Measurements from ENCODE around the gene KIF16B.
"Not testable (repeated sequence)": the region's sequence is repeated elsewhere in the genome, so short reads cannot be mapped to it uniquely, and the experiment has no call there.

KIF16B gene

GRCh38 chr20:16552015-16552414, 21.2 kb downstream of the KIF16B start:
- DNase-seq: no peak

DNA sequence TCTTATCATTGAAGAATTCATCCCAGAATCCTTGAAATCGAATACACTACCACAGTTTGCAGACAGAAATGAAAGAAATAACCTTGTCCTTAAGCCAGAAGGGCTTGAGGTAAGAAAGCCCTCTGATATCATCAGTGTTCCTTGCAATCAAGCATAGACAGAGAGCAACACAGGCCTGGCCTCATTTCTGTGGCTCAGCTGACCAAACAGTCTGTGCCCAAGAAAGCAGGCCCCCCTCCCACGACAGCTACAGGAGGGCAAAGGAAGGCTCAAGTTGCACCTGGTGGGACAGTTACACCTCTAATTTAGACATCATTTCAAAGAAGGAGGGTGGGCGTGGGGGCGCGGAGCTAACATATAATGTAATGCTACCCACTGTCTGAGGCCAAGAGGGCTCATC, 21.6 kb downstream of the KIF16B start:
- no peak for DNase-seq

DNA sequence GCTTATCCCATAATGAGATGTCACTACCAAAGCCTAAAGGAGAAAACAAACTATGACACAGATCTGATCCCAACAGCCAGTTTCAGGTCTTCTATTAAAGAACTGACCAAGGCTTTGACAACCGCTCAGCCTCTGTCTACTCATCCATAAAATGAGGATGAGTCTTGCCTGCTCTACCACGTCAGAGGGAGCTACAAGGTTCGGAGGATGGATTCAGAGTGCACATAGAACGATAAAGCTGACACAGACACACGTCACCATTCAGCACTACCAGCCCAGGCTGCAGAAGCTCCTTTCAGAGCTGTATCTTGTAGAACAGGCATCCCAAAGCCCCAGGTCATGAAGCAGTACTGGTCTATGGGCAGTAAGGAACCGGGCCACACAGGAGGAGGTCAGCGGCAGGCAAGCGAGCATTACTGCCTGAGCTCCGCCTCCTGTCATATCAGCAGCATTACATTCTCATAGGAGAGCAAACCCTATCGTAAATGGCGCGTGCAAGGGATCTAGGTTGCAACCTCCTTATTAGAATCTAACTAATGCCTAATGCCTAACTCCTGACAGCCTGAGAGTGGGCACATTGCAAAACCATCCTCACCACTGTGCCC, 25.1 kb downstream of the KIF16B start:
- no peak for DNase-seq

- no peak for DNase-seq
These were observed 28.3 kb downstream of the KIF16B start for GRCh38 chr20:16544949-16545348.

DNA sequence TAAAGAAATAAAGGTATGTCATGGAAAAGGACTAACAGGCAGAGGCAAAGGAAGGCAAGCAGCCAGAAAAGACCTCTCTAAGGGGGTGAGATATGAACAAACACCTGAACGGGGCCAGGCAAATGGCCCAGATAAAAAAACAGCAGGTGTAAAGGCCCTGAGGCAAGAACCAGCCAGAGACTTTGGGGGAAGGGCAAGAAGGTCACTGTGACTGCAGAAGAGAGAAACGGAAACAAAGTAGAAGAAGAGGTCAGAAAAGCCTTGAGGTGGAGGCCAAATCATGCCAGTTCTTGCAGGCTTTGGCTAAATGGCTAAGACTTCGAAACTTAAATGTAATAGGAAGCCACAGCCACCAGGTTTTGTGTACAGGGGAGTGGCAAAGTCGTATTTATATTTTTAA, 30.8 kb downstream of the KIF16B start:
- DNase-seq: no peak

GRCh38 chr20:16541878-16542277, 31.4 kb downstream of the KIF16B start:
- peak in 1 of 2 experiments; percentile 26 for DNase-seq

DNA sequence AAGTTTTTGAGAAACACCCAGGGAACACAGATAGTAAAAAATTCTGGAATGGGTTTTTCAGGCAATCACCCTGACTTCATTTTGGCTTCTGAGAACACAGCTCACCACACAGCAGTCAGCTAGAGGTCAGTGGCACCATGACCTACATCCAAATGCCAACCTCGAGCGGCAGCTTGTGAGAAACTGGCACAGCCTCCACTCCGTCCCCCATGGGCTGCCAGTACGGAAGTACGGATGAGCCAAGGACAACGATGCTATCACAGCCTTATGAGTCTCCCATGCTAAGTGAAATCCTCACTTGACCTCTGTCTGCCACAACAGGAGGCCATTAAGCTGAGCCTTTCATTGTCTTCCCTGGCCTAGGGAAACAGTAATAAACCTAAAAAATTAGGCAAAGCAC, 32.0 kb downstream of the KIF16B start:
- no peak for DNase-seq

GRCh38 chr20:16539280-16540021, 33.8 kb downstream of the KIF16B start:
- no peak for DNase-seq

DNA sequence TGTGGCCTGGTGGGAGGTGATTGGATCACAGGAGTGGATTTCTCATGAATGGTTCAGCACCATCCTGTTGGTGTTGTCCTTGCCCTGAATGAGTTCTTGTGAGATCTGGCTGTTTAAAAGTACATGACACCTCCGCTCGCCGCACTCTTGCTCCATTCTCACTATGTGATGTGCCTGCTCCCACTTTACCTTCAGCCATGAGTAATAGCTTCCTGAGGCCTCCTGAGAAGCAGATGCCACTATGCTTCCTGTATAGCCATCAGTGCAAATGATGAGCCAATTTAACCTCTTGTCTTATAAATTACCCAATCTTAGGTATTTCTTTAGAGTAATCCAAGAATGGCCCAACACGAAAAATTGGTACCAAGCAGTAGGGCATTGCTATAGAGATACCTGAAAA, 34.5 kb downstream of the KIF16B start:
- DNase-seq: no peak

DNA sequence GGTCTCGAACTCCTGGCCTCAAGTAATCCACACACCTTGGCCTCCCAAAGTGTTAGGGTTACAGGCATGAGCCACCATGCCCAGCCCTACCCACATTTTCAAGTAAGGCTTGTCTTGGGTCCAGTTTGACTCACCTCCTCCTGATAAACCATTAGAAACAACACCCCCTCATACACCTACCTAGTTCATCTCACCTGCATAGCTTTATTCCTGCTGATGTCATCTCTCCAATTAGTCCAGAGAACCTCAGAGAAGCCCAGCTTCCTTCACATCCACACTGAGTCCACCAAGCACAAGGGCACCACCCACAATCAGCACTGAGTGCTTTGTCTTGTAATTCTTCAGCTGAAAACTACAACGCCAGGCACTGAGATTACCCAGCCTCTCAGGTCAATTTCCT, 35.3 kb downstream of the KIF16B start:
- no peak for DNase-seq

DNA sequence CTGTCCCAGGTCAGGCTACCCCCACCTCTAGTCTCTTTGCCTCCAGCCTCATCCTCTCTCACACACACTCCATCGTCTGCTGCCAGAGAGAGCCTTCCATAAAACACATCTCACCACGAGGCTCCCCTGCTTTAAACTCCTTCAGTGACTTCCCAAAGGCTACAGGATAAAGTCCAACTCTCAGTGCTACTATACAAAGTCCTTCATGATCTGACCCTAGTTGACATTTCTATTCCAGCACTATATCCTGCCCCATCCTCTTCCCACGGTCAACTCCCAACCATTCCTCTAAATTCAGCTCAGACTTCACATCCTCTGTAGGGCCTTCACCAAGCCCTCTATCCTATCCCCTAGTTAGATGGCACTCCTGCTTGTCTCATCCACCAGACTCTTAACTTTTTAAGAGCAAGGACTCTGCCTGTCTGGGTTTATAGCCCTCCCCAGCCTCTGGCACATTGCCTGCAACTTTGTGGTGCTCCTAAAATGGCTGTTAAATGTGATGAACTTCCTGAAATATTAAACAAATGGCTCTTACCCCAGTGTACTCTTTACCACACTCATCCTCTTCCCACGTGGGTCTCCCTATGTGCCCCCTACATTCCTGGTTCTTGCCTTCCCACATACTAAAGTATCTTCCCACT, 36.1 kb downstream of the KIF16B start:
- no peak for DNase-seq

DNA sequence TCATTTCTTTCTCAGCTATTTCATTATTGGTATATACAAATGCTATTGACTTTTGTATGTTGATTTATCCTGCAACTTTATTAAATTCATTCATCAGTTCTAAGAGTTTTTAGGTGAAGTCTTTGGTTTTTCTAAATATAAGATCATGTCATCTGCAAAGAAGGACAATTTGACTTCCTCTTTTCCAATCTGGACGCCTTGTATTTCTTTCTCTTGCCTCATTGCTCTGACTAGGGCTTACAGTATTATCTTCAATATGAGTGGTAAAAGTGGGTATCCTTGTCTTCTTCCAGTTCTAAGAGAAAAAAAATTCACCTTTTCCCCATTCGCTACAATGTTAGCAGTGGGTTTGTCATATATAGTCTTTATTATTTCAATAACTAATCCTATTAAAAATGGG, 38.0 kb downstream of the KIF16B start:
- DNase-seq: no peak

GRCh38 chr20:16533502-16533901, 39.7 kb downstream of the KIF16B start:
- DNase-seq: no peak

- no peak for DNase-seq
These were observed 41.8 kb downstream of the KIF16B start for GRCh38 chr20:16531485-16531884.

DNA sequence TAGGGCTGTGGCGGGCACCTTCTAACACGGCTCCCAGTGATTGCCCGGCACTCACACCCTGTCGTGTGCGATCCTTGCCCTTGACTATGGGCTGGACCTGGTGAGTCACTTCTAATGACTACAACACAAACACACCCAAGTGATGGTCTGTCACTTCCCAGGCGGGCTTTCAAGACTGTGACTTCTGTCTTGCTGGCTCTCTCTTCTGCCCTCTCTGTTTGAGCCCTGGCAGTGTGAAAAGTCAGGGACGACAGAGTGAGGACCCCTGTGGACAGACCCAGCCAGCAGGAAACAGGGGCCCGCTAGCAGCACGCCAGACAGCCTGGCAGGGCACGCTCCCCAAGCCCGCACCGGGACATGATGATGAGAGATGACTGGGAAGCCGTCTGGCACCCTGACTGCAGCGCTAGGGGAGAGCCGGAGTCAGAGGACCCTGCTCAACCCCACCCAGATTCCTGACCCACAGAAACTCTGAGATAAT, 43.0 kb downstream of the KIF16B start:
- DNase-seq: no peak

DNA sequence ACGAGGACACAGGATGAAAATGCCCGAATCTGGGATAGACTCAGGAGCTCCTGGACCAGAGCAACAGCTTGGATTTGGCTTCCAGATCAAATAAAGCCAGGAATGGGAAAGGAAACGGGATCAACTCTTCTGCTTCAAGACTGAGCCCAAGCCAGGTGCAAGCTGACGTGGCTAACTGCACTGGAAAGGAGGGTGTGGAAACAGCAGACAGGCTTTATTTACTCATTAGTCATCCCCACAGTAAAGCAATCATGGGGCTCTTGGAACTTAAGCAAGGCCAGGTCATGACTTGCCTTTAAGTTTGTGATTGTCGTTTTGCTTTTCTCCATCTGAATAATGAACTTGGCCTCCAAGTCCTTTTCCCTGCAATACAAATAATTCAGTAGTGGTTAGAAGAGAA, 45.2 kb downstream of the KIF16B start:
- no peak for DNase-seq

- no peak for DNase-seq
These were observed 45.8 kb downstream of the KIF16B start for GRCh38 chr20:16527438-16527837.

DNA sequence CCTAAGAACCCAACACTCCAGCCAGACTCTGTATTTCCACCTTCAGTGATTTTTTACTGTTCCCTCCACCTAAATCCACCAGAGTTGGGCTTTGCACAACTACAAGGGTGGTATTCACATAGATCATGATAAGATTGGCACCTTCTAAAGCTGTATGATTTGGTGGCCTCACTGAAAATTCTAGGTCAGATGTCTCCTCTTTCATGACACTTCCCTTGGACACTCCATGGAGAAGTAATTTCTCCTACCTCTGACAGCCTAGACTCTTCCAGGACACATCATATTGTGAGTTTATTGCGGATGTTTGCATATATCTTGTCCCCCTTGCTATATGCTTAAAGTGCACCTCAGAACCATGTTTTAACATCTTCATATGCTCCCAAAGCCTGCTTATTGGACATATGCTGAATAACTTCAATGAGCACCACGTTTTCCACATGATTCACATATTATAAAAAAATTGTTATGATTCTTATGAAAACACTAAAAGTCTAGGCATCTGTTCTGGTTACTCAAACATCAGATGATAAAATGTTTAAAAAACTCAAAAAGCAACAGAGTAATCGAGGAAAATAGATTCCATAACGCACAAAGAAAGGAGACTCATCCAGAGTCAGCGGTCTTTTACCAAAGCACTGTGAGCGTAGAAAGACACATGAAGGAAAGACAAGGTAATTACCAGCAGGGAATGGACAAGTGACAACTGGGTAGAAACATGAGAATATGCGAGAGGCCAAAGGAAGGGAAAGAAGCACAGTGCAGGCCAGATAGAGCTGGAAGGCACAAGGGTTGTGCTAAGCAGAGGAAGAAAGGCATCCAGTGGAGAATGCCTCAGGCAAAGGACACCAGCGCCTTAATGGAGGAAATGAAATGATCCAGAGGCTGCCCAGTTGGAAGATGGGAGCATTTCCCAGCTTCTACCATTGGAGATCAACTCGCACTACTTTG, 46.5 kb downstream of the KIF16B start:
- DNase-seq: no peak

DNA sequence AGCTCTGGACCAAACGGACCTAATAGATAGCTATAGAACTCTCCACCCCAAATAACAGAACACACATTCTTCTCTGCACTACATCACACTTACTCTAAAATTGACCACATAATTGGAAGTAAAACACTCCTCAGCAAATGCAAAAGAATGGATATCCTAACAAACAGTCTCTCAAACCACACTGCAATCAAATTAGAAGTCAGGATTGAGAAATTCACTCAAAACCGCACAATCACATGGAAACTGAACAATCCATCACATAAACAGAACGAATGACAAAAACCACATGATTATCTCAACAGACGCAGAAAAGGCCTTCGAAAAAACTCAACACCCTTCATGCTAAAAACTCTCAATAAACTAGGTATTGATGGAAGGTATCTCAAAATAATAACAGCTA, 50.6 kb downstream of the KIF16B start:
- not testable (repeated sequence) for DNase-seq

DNA sequence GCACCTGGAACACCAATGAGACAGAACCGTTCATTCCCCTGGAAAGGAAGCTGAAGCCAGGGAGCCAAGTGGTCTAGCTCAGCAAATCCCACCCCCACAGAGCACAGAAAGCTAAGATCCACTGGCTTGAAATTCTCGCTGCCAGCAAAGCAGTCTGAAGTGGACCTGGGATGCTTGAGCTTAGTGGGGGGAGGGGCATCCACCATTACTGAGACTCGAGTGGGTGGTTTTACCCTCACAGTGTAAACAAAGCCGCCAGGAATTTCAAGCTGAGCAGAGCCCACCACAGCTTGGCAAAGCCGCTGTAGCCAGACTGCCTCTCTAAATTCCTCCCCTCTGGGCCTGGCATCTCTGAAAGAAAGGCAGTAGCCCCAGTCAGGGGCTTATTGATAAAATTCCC, 53.1 kb downstream of the KIF16B start:
- DNase-seq: peak; percentile 51 to 67

DNA sequence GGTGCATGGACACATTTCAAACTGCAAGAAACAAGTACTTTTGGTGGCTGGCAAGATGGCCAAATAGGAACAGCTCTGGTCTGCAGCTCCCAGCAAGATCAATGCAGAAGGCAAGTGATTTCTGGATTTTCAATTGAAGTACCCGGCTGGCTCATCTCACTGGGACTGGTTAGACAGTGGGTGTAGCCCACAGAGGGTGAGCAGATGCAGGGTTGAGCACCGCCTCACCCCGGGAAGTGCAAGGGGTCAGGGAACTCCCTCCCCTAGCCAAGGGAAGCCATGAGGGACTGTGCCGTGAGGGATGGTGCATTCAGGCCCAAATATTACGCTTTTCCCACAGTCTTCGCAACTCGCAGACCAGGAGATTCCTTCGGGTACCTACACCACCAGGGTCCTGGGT, 53.6 kb downstream of the KIF16B start:
- peak in 1 of 2 experiments; percentile 17 for DNase-seq

GRCh38 chr20:16518784-16519084, 54.5 kb downstream of the KIF16B start:
- DNase-seq: peak in 1 of 2 experiments; percentile 42
